ENCODE measurements around the gene PVALEF. TPM values are rescaled to one million over a fixed set of nuclear protein-coding genes. Genes with fewer than 3 reads are reported as not detected.

The PVALEF gene
- total and polyA plus RNA-seq, 4 donors, result not detected

GRCh38 chr17:81171941-81172340 lies 6.6 kb downstream of the PVALEF start:
- 83 to 87% methylated on average over 8 of the region's 8 CpGs for WGBS, 2 donors
- ATAC-seq (ENCODE audit: low FRiP score) (no peak), DNase-seq (no peak)
- intact Hi-C loops (cut with DNase I), result no loop called here
- no peaks in the 10 kb centered on the region for H3K9me3 ChIP-seq (ENCODE audit: control insufficient read depth, low read length)
- H3K27me3 ChIP-seq (ENCODE audit: control insufficient read depth in 1 of 2, insufficient read depth in 2 of 2, low read length in 1 of 2), result no peaks in the 10 kb centered on the region
- H3K36me3 ChIP-seq (ENCODE audit: control insufficient read depth in 1 of 2, insufficient read depth in 2 of 2, low read length in 1 of 2), result no peaks in the 10 kb centered on the region
- H3K27ac ChIP-seq (ENCODE audit: low read depth in 1 of 2, low read length in 2 of 2), result no peak overlapping the region
- no peak overlapping the region for H3K4me3 ChIP-seq (ENCODE audit: low read length in 2 of 2)
- no peaks in the 10 kb centered on the region for H3K4me1 ChIP-seq (ENCODE audit: control insufficient read depth in 1 of 2, insufficient read depth in 2 of 2, low read length in 2 of 2)

GRCh38 chr17:81173052-81173761 lies 7.9 kb downstream of the PVALEF start:
- no peak for ATAC-seq (ENCODE audit: low FRiP score)
- WGBS, 2 donors, result 79 to 82% methylated on average over 11 of the region's 11 CpGs
- Histone ChIP-seq H3K36me3 (ENCODE audit: control insufficient read depth in 1 of 2, insufficient read depth in 2 of 2, low read length in 1 of 2) (no peaks in the 10 kb centered on the region), H3K4me1 (ENCODE audit: control insufficient read depth in 1 of 2, insufficient read depth in 2 of 2, low read length in 2 of 2) (no peaks in the 10 kb centered on the region), H3K9me3 (ENCODE audit: control insufficient read depth, low read length) (no peaks in the 10 kb centered on the region), H3K27ac (ENCODE audit: low read depth in 1 of 2, low read length in 2 of 2) (no peak overlapping the region), H3K27me3 (ENCODE audit: control insufficient read depth in 1 of 2, insufficient read depth in 2 of 2, low read length in 1 of 2) (no peaks in the 10 kb centered on the region), H3K4me3 (ENCODE audit: low read length in 2 of 2) (no peak overlapping the region)
- intact Hi-C loops (cut with DNase I), result no loop called here
- DNase-seq, result no peak

- Histone ChIP-seq H3K27ac (ENCODE audit: low read depth in 1 of 2, low read length in 2 of 2) (no peak overlapping the region), H3K27me3 (ENCODE audit: control insufficient read depth in 1 of 2, insufficient read depth in 2 of 2, low read length in 1 of 2) (no peaks in the 10 kb centered on the region), H3K4me3 (ENCODE audit: low read length in 2 of 2) (no peak overlapping the region), H3K36me3 (ENCODE audit: control insufficient read depth in 1 of 2, insufficient read depth in 2 of 2, low read length in 1 of 2) (no peaks in the 10 kb centered on the region), H3K4me1 (ENCODE audit: control insufficient read depth in 1 of 2, insufficient read depth in 2 of 2, low read length in 2 of 2) (no peaks in the 10 kb centered on the region), H3K9me3 (ENCODE audit: control insufficient read depth, low read length) (no peaks in the 10 kb centered on the region)
- no peak for ATAC-seq (ENCODE audit: low FRiP score)
- WGBS, 2 donors, result 92 to 97% methylated on average over 1 of the region's 1 CpG
- intact Hi-C loops (cut with DNase I), result no loop called here
- DNase-seq, result no peak
Observed at GRCh38 chr17:81173762-81174155, 8.5 kb downstream of the PVALEF start.

GRCh38 chr17:81176666-81177065 lies 11.4 kb downstream of the PVALEF start:
- DNase-seq (no peak), ATAC-seq (ENCODE audit: low FRiP score) (no peak)
- no peaks in the 10 kb centered on the region for H3K9me3 ChIP-seq (ENCODE audit: control insufficient read depth, low read length)
- H3K36me3 ChIP-seq (ENCODE audit: control insufficient read depth in 1 of 2, insufficient read depth in 2 of 2, low read length in 1 of 2), result no peaks in the 10 kb centered on the region
- H3K4me3 ChIP-seq (ENCODE audit: low read length in 2 of 2), result no peak overlapping the region
- H3K27me3 ChIP-seq (ENCODE audit: control insufficient read depth in 1 of 2, insufficient read depth in 2 of 2, low read length in 1 of 2), result no peaks in the 10 kb centered on the region
- no peaks in the 10 kb centered on the region for H3K4me1 ChIP-seq (ENCODE audit: control insufficient read depth in 1 of 2, insufficient read depth in 2 of 2, low read length in 2 of 2)
- WGBS, 2 donors, result 91 to 93% methylated on average over 7 of the region's 7 CpGs
- intact Hi-C loops (cut with DNase I), result no loop called here
- H3K27ac ChIP-seq (ENCODE audit: low read depth in 1 of 2, low read length in 2 of 2), result no peak overlapping the region

GRCh38 chr17:81178136-81179091 lies 13.1 kb downstream of the PVALEF start:
- H3K4me3 ChIP-seq (ENCODE audit: low read length in 2 of 2), result no peak overlapping the region
- WGBS, 2 donors, result 93 to 95% methylated on average over 25 of the region's 25 CpGs
- H3K27me3 ChIP-seq (ENCODE audit: control insufficient read depth in 1 of 2, insufficient read depth in 2 of 2, low read length in 1 of 2), result no peaks in the 10 kb centered on the region
- no peaks in the 10 kb centered on the region for H3K36me3 ChIP-seq (ENCODE audit: control insufficient read depth in 1 of 2, insufficient read depth in 2 of 2, low read length in 1 of 2)
- H3K27ac ChIP-seq (ENCODE audit: low read depth in 1 of 2, low read length in 2 of 2), result no peak overlapping the region
- DNase-seq, result no peak
- intact Hi-C loops (cut with DNase I), result no loop called here
- no peak for ATAC-seq (ENCODE audit: low FRiP score)
- H3K4me1 ChIP-seq (ENCODE audit: control insufficient read depth in 1 of 2, insufficient read depth in 2 of 2, low read length in 2 of 2), result no peaks in the 10 kb centered on the region
- no peaks in the 10 kb centered on the region for H3K9me3 ChIP-seq (ENCODE audit: control insufficient read depth, low read length)

GRCh38 chr17:81179220-81179619 lies 13.9 kb downstream of the PVALEF start:
- Histone ChIP-seq H3K27ac (ENCODE audit: low read depth in 1 of 2, low read length in 2 of 2) (no peak overlapping the region), H3K4me1 (ENCODE audit: control insufficient read depth in 1 of 2, insufficient read depth in 2 of 2, low read length in 2 of 2) (no peaks in the 10 kb centered on the region), H3K36me3 (ENCODE audit: control insufficient read depth in 1 of 2, insufficient read depth in 2 of 2, low read length in 1 of 2) (no peaks in the 10 kb centered on the region), H3K27me3 (ENCODE audit: control insufficient read depth in 1 of 2, insufficient read depth in 2 of 2, low read length in 1 of 2) (no peaks in the 10 kb centered on the region), H3K4me3 (ENCODE audit: low read length in 2 of 2) (no peak overlapping the region), H3K9me3 (ENCODE audit: control insufficient read depth, low read length) (no peaks in the 10 kb centered on the region)
- DNase-seq (no peak), ATAC-seq (ENCODE audit: low FRiP score) (no peak)
- WGBS, 2 donors, result 74 to 76% methylated on average over 9 of the region's 9 CpGs
- intact Hi-C loops (cut with DNase I), result no loop called here

- DNase-seq (no peak), ATAC-seq (ENCODE audit: low FRiP score) (no peak)
- Histone ChIP-seq H3K27me3 (ENCODE audit: control insufficient read depth in 1 of 2, insufficient read depth in 2 of 2, low read length in 1 of 2) (no peaks in the 10 kb centered on the region), H3K27ac (ENCODE audit: low read depth in 1 of 2, low read length in 2 of 2) (no peak overlapping the region), H3K36me3 (ENCODE audit: control insufficient read depth in 1 of 2, insufficient read depth in 2 of 2, low read length in 1 of 2) (no peaks in the 10 kb centered on the region), H3K4me3 (ENCODE audit: low read length in 2 of 2) (no peak overlapping the region), H3K9me3 (ENCODE audit: control insufficient read depth, low read length) (no peaks in the 10 kb centered on the region), H3K4me1 (ENCODE audit: control insufficient read depth in 1 of 2, insufficient read depth in 2 of 2, low read length in 2 of 2) (no peaks in the 10 kb centered on the region)
- WGBS, 2 donors, result 24 to 29% methylated on average over 12 of the region's 12 CpGs
- intact Hi-C loops (cut with DNase I), result no loop called here
Observed at GRCh38 chr17:81179861-81180260, 14.6 kb downstream of the PVALEF start.

GRCh38 chr17:81180836-81181810 lies 15.8 kb downstream of the PVALEF start:
- H3K36me3 ChIP-seq (ENCODE audit: control insufficient read depth in 1 of 2, insufficient read depth in 2 of 2, low read length in 1 of 2), result no peaks in the 10 kb centered on the region
- H3K4me3 ChIP-seq (ENCODE audit: low read length in 2 of 2), result no peak overlapping the region
- WGBS, 2 donors, result 94% methylated on average over 48 to 49 of the region's 49 CpGs
- ATAC-seq (ENCODE audit: low FRiP score) (no peak), DNase-seq (no peak)
- H3K9me3 ChIP-seq (ENCODE audit: control insufficient read depth, low read length), result no peaks in the 10 kb centered on the region
- H3K4me1 ChIP-seq (ENCODE audit: control insufficient read depth in 1 of 2, insufficient read depth in 2 of 2, low read length in 2 of 2), result no peaks in the 10 kb centered on the region
- intact Hi-C loops (cut with DNase I), result no loop called here
- H3K27me3 ChIP-seq (ENCODE audit: control insufficient read depth in 1 of 2, insufficient read depth in 2 of 2, low read length in 1 of 2), result no peaks in the 10 kb centered on the region
- no peak overlapping the region for H3K27ac ChIP-seq (ENCODE audit: low read depth in 1 of 2, low read length in 2 of 2)

Data from aorta (tissue), 5 donors.